Measurements from ENCODE around the gene HAUS1.
"Not testable (repeated sequence)": the region's sequence is repeated elsewhere in the genome, so short reads cannot be mapped to it uniquely, and the experiment has no call there.

The HAUS1 gene

DNA sequence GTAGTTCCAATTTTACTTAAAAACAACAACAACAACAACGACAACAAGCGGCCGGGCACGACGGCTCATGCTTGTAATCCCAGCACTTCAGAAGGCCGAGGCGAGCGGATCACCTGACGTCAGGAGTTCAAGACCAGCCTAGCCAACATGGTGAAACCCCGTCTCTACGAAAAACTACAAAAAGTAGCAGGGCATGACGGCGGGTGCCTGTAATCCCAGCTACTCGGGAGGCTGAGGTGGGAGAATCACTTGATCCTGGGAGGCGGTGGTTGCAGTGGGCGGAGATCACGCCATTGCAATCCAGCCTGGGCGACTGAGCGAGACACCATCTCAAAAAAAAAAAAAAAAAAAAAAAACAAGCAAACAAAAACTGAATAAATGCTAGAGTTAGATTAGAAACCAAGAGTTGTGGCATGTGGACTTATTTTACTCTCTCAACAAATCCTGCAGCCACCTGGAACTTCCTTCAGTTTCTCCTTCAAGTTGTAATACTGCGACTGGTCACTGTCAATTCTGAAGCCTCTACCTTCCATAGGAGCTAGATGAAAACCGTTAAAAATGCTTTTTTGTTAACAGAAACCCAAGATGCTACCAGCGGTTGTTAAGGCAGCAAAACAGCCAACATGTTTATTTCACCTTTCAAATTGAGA, 7.4 kb upstream of the HAUS1 start:
- H3K4me1 ChIP-seq (ENCODE audit: insufficient read depth, low read length): peaks cover 27% of the 10 kb centered on the region
- H3K36me3 ChIP-seq (ENCODE audit: insufficient read depth, low read length): peaks cover under 1% of the 10 kb centered on the region
- peak overlapping the region; percentile 87 for H3K27ac ChIP-seq (ENCODE audit: low read depth, low read length)

DNA sequence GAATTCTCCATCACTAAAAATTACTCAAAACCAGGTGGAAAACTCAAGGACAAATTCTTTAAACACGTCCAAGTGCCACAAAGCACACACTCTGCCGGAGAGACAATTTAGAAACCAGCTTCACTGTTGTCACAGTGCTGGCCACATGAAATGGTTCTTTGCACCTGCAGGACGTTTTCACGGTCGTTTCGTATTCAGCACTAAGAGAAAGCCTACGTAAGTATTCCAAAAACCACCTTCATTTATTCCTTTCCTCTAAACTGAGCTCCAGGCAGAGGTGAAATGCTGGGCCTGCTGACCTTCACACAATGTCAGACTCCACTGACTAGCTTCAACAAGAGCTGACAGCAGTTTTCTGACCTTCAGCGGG, 6.8 kb upstream of the HAUS1 start:
- no peaks in the 10 kb centered on the region for H3K27me3 ChIP-seq (ENCODE audit: control insufficient read depth in 1 of 2, insufficient read depth in 2 of 2, low read length in 2 of 2)
- no peaks in the 10 kb centered on the region for H3K9me3 ChIP-seq (ENCODE audit: low read length)
- H3K4me1 ChIP-seq (ENCODE audit: insufficient read depth, low read length): peaks cover 27% of the 10 kb centered on the region
- H3K27ac ChIP-seq (ENCODE audit: low read depth, low read length): peak overlapping the region; percentile 87
- H3K36me3 ChIP-seq (ENCODE audit: insufficient read depth, low read length): no peaks in the 10 kb centered on the region
- peak overlapping the region; percentile 100 for H3K9ac ChIP-seq (ENCODE audit: low read length)
- peak overlapping the region; percentile 93 to 95 for H3K4me3 ChIP-seq (ENCODE audit: low read depth in 1 of 2, low read length in 2 of 2)

More for the DNA sequence above, 7.4 kb upstream of the HAUS1 start:
- peak overlapping the region; percentile 93 to 95 for H3K4me3 ChIP-seq (ENCODE audit: low read depth in 1 of 2, low read length in 2 of 2)
- H3K9ac ChIP-seq (ENCODE audit: low read length): peak overlapping the region; percentile 100
- no peaks in the 10 kb centered on the region for H3K9me3 ChIP-seq (ENCODE audit: low read length)
- H3K27me3 ChIP-seq (ENCODE audit: control insufficient read depth in 1 of 2, insufficient read depth in 2 of 2, low read length in 2 of 2): no peaks in the 10 kb centered on the region

DNA sequence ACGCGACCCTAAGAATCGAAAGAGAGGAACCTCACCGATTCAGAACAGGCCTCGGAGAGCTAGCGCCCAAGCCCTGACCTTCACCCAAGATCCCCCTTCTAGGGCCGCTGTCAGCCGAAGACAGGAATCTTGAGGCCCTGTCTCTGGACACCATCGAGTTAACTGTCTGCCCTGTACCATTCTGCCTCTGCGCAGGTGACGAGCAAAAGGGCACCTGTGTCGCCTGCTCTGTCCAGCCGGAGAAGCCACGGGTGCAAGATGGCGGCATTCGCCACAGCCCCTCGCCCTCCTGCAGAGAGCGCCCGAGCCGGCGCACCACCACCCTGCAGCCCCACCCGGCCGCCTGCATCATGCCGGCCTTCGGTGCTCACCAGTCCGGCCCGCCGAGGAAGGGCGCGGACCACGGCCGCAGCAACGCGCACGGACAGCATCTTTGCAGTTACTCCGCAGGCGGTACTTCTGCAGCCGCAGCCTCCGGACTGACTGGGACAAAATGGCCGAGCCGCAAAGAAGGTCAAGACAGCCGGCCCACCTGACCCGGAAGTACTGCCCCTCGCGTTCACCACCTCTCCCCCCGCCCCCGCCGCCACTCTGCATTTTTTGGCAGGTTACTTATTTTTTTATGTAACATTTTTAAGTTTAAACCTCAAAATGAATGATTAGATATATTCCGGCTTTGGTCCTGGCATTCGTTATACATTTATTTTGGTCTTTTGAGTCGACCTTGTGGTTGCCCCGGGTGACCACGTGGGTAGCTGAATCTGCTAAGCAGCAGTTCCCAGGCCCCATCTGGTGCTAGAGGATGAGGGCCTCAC, 6.2 kb upstream of the HAUS1 start, which contains the start of gene ATP5F1A:
Gene ATP5F1A (minus strand): TSS at position 496 of the 815 bp plus-strand sequence. CDS start 65 bp downstream, at position 431.
- H3K36me3 ChIP-seq (ENCODE audit: insufficient read depth, low read length): no peaks in the 10 kb centered on the region
- peaks cover 27% of the 10 kb centered on the region for H3K4me1 ChIP-seq (ENCODE audit: insufficient read depth, low read length)
- H3K27me3 ChIP-seq (ENCODE audit: control insufficient read depth in 1 of 2, insufficient read depth in 2 of 2, low read length in 2 of 2): no peaks in the 10 kb centered on the region
- peak within 1 kb of the TSS; percentile 93 to 95 for H3K4me3 ChIP-seq (ENCODE audit: low read depth in 1 of 2, low read length in 2 of 2)
- no peaks in the 10 kb centered on the region for H3K9me3 ChIP-seq (ENCODE audit: low read length)
- peak within 1 kb of the TSS; percentile 87 for H3K27ac ChIP-seq (ENCODE audit: low read depth, low read length)
- H3K9ac ChIP-seq (ENCODE audit: low read length): peak within 1 kb of the TSS; percentile 100

DNA sequence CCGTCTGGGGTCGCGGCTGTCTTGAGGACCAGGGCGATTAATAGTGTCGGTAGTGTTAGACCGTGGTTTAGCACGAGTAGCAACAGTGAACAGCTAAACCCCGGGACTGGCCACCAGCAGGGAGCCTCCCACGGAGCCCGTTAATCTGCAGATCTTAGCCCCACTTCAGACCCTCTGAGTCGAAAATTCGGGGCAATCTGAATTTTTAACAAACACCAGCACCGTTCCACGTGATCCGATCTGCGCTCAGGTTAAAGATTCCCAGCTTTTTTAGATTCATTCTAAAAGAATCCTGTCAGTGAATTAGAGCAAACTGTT, 5.6 kb upstream of the HAUS1 start:
- Histone ChIP-seq H3K4me3 (ENCODE audit: low read depth in 1 of 2, low read length in 2 of 2) (peak overlapping the region; percentile 93 to 95), H3K36me3 (ENCODE audit: insufficient read depth, low read length) (no peaks in the 10 kb centered on the region), H3K4me1 (ENCODE audit: insufficient read depth, low read length) (peaks cover 27% of the 10 kb centered on the region), H3K27ac (ENCODE audit: low read depth, low read length) (peak overlapping the region; percentile 87), H3K9me3 (ENCODE audit: low read length) (no peaks in the 10 kb centered on the region), H3K27me3 (ENCODE audit: control insufficient read depth in 1 of 2, insufficient read depth in 2 of 2, low read length in 2 of 2) (no peaks in the 10 kb centered on the region), H3K9ac (ENCODE audit: low read length) (peak overlapping the region; percentile 45)

DNA sequence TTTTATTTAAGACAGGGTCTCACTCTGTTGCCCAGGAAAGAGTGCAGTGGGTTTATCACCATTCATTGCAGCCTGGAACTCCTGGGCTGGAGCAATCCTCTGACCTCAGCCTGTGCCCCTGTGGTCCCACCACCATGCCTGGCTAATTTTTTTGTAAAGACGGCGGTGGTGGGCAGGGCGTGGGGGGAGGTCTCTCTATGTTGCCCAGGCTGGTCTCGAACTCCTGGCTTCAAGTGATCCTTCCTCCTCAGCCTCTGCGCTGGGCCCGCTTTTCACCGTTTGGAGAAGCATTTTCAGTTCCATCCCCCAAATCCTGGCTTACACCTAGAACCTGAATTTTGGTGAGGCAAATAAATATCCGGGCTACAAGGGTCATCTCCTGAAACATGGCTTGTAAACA, 4.7 kb upstream of the HAUS1 start:
- Histone ChIP-seq H3K9me3 (ENCODE audit: low read length) (no peaks in the 10 kb centered on the region), H3K4me3 (ENCODE audit: low read depth in 1 of 2, low read length in 2 of 2) (no peak overlapping the region), H3K27me3 (ENCODE audit: control insufficient read depth in 1 of 2, insufficient read depth in 2 of 2, low read length in 2 of 2) (no peaks in the 10 kb centered on the region), H3K9ac (ENCODE audit: low read length) (no peak overlapping the region), H3K27ac (ENCODE audit: low read depth, low read length) (no peak overlapping the region), H3K36me3 (ENCODE audit: insufficient read depth, low read length) (no peaks in the 10 kb centered on the region), H3K4me1 (ENCODE audit: insufficient read depth, low read length) (peaks cover 27% of the 10 kb centered on the region)

DNA sequence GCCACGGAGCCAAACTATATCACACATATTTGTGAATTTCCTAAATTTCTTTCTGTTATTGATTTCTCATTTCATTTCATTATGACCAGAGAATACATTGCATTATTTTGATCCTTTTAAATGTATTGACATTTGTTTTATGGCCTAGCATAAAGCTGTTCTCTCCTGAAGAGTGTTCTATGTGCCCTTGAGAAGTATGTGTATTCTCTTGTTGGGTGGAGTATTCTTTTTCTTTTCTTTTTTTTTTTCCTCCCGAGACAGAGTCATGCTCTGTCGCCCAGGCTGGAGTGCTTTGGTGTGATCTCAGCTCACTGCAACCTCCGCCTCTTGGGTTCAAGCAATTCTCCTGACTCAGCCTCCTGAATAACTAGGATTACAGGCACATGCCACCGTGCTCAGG, 5.2 kb downstream of the HAUS1 start:
- Histone ChIP-seq H3K4me1 (ENCODE audit: insufficient read depth, low read length) (no peaks in the 10 kb centered on the region), H3K27me3 (ENCODE audit: control insufficient read depth in 1 of 2, insufficient read depth in 2 of 2, low read length in 2 of 2) (no peaks in the 10 kb centered on the region), H3K9me3 (ENCODE audit: low read length) (no peaks in the 10 kb centered on the region), H3K4me3 (ENCODE audit: low read depth in 1 of 2, low read length in 2 of 2) (no peak overlapping the region), H3K9ac (ENCODE audit: low read length) (no peak overlapping the region), H3K27ac (ENCODE audit: low read depth, low read length) (no peak overlapping the region), H3K36me3 (ENCODE audit: insufficient read depth, low read length) (peaks cover 9% of the 10 kb centered on the region)

DNA sequence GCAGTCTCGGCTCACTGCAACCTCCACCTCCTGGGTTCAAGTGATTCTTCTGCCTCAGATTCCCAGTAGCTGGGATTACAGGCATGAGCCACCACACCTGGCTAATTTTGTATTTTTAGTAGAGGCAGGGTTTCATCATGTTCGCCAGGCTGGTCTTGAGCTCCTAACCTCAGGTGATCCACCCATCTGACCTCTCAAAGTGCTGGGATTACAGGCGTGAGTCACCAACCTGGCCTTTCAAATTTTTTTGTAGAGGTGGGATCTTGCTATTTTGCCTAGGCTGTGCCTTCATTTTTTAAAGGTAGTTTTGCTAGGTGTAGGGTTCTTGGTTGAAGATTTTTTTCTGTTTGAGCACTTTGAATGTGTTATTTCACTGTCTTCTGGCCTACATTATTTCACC, 6.2 kb downstream of the HAUS1 start:
- H3K27me3 ChIP-seq (ENCODE audit: control insufficient read depth in 1 of 2, insufficient read depth in 2 of 2, low read length in 2 of 2): no peaks in the 10 kb centered on the region
- H3K27ac ChIP-seq (ENCODE audit: low read depth, low read length): no peak overlapping the region
- H3K9ac ChIP-seq (ENCODE audit: low read length): no peak overlapping the region
- H3K4me1 ChIP-seq (ENCODE audit: insufficient read depth, low read length): no peaks in the 10 kb centered on the region
- no peak overlapping the region for H3K4me3 ChIP-seq (ENCODE audit: low read depth in 1 of 2, low read length in 2 of 2)
- H3K9me3 ChIP-seq (ENCODE audit: low read length): no peaks in the 10 kb centered on the region
- peaks cover 9% of the 10 kb centered on the region for H3K36me3 ChIP-seq (ENCODE audit: insufficient read depth, low read length)

DNA sequence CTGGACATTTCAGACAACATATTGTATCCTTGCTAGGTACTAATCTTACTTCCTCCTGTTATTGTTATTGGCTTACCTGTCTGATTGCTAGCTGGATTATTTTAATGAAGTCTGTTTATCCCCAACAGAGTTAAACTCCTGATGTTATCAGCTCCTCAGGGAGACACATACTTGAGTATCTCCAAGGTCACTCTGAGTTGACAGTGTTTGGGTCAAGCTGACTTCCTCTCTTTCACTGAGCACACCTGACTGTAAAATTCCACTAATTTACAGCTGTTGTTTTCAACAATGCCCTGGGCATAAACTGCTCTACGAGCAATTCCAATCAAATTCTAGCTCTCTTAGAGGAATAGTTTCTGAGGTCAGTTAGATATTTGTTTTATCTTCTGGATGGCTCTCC, 9.6 kb downstream of the HAUS1 start:
- Histone ChIP-seq H3K4me3 (ENCODE audit: low read depth in 1 of 2, low read length in 2 of 2) (no peak overlapping the region), H3K36me3 (ENCODE audit: insufficient read depth, low read length) (peaks cover 9% of the 10 kb centered on the region), H3K9me3 (ENCODE audit: low read length) (no peaks in the 10 kb centered on the region), H3K4me1 (ENCODE audit: insufficient read depth, low read length) (no peaks in the 10 kb centered on the region), H3K27ac (ENCODE audit: low read depth, low read length) (no peak overlapping the region), H3K9ac (ENCODE audit: low read length) (no peak overlapping the region), H3K27me3 (ENCODE audit: control insufficient read depth in 1 of 2, insufficient read depth in 2 of 2, low read length in 2 of 2) (no peaks in the 10 kb centered on the region)

DNA sequence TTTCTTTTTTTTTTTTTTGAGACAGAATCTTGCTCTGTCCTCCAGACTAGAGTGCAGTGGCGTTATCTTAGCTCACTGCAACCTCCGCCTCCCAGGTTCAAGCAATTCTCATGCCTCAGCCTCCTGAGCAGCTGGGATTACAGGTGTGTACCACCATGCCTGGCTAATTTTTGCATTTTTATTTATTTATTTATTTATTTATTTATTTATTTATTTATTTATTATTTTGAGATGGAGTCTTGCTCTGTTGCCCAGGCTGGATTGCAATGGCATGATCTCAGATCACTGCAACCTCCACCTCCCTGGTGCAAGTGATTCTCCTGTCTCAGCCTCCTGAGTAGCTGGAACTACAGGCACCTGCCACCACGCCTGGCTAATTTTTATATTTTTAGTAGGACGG, 22.4 kb downstream of the HAUS1 start:
- peaks cover 24% of the 10 kb centered on the region for H3K36me3 ChIP-seq (ENCODE audit: insufficient read depth, low read length)
- H3K4me1 ChIP-seq (ENCODE audit: insufficient read depth, low read length); H3K27ac ChIP-seq (ENCODE audit: low read depth, low read length); H3K9me3 ChIP-seq (ENCODE audit: low read length); H3K9ac ChIP-seq (ENCODE audit: low read length); H3K27me3 ChIP-seq (ENCODE audit: control insufficient read depth in 1 of 2, insufficient read depth in 2 of 2, low read length in 2 of 2); H3K4me3 ChIP-seq (ENCODE audit: low read depth in 1 of 2, low read length in 2 of 2): not testable (repeated sequence)

DNA sequence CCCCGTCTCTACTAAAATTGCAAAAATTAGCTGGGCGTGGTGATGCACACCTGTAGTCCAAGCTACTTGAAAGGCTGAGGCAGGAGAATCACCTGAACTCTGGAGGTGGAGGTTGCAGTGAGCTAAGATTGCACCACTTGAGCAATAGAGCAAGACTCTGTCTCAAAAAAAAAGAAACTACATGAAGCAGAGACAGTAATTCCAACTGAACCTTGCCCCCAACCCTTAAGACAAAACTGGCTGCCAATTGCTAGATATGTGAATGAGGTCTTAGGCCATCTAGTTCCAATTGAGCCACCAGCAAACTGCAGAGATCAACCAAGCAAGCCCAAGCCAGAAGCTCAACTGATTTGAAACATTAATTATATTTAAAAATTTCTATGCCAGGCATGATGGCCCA, 25.9 kb downstream of the HAUS1 start:
- no peak overlapping the region for H3K4me3 ChIP-seq (ENCODE audit: low read depth in 1 of 2, low read length in 2 of 2)
- H3K9ac ChIP-seq (ENCODE audit: low read length): no peak overlapping the region
- H3K4me1 ChIP-seq (ENCODE audit: insufficient read depth, low read length): no peaks in the 10 kb centered on the region
- no peaks in the 10 kb centered on the region for H3K9me3 ChIP-seq (ENCODE audit: low read length)
- H3K27ac ChIP-seq (ENCODE audit: low read depth, low read length): no peak overlapping the region
- peaks cover 20% of the 10 kb centered on the region for H3K36me3 ChIP-seq (ENCODE audit: insufficient read depth, low read length)
- H3K27me3 ChIP-seq (ENCODE audit: control insufficient read depth in 1 of 2, insufficient read depth in 2 of 2, low read length in 2 of 2): no peaks in the 10 kb centered on the region

DNA sequence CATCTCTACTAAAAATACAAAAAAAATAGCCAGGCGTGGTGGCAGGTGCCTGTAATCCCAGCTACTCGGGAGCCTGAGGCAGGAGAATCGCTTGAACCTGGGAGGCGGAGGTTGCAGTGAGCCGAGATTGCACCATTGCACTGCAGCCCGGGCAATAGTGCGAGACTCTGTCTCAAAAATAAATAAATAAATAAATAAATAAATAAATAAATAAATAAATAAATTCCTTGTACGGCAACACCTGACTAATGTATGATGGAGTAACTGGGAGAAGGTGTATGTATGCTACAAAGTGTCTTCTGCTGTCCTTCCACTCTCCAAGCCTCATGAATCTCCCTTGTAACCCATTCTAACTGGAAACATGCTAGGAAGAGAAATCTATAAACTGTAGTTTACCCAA, 26.4 kb downstream of the HAUS1 start:
- H3K9ac ChIP-seq (ENCODE audit: low read length); H3K4me3 ChIP-seq (ENCODE audit: low read depth in 1 of 2, low read length in 2 of 2); H3K9me3 ChIP-seq (ENCODE audit: low read length); H3K27me3 ChIP-seq (ENCODE audit: control insufficient read depth in 1 of 2, insufficient read depth in 2 of 2, low read length in 2 of 2); H3K27ac ChIP-seq (ENCODE audit: low read depth, low read length); H3K4me1 ChIP-seq (ENCODE audit: insufficient read depth, low read length): not testable (repeated sequence)
- peaks cover 20% of the 10 kb centered on the region for H3K36me3 ChIP-seq (ENCODE audit: insufficient read depth, low read length)

DNA sequence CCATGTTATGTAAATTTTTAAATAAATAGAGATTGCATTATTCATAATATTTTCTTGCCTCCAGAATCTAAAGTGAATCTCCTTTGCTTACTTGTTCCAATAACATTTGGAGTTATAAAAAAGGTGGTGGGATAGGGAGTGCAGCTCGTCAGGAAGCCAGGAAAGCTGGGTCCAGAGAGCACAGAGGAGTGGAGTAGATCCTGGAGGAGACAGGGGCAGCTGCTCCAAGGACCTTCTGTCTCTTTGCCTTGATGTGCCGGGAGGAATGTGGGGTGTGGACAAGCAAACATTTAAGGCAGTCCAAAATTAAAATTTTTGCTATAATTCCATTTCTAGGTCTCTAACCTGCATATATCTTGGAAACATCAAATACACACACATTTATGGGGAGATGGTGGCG, 29.3 kb downstream of the HAUS1 start:
- no peak overlapping the region for H3K27ac ChIP-seq (ENCODE audit: low read depth, low read length)
- H3K36me3 ChIP-seq (ENCODE audit: insufficient read depth, low read length): peaks cover 12% of the 10 kb centered on the region
- no peak overlapping the region for H3K4me3 ChIP-seq (ENCODE audit: low read depth in 1 of 2, low read length in 2 of 2)
- H3K9ac ChIP-seq (ENCODE audit: low read length): no peak overlapping the region
- no peaks in the 10 kb centered on the region for H3K4me1 ChIP-seq (ENCODE audit: insufficient read depth, low read length)
- H3K27me3 ChIP-seq (ENCODE audit: control insufficient read depth in 1 of 2, insufficient read depth in 2 of 2, low read length in 2 of 2): no peaks in the 10 kb centered on the region
- no peaks in the 10 kb centered on the region for H3K9me3 ChIP-seq (ENCODE audit: low read length)

Data from muscle layer of colon (tissue), 2 donors.